Common myeloid progenitor, CD34-positive (primary cell): ENCODE measurements around the gene CXCL12.

Experiments used
- CTCF ChIA-PET: fragments of 350-600 bp; sonication (Branson Sonifier 250); formaldehyde crosslinking; loops from one replicate; lab custom pipeline; 2021; ENCODE audit warnings: antibody characterized with exemption; lab: Charles Lee
- POLR2A ChIA-PET: fragments of 350-600 bp; sonication (Branson Sonifier 250); formaldehyde crosslinking; loops from one replicate; lab custom pipeline; 2021; ENCODE audit warnings: antibody characterized with exemption; lab: Charles Lee
- DNase-seq, 3 donors: peaks; one replicate each; pipeline versions ENCODE4 v3.0.0 to v3.0.0-alpha.2; 2013
- H3K27ac ChIP-seq, 2 experiments: 1 replicate in 1 of 2; 2 replicates in 1 of 2; pipeline ENCODE4 v1.7.0; 2013; ENCODE audit warnings: inconsistent platforms in 2 of 2, low read length in 2 of 2, mild to moderate bottlenecking in 2 of 2, low read depth in 1 of 2, moderate library complexity in 1 of 2; ENCODE audit not compliant: severe bottlenecking in 2 of 2, insufficient read depth in 1 of 2, poor library complexity in 1 of 2
- H3K27me3 ChIP-seq, 5 experiments: replicated peaks in 2 of 5; 1 replicate in 3 of 5; 2 replicates in 2 of 5; pipeline versions ENCODE4 v1.6.1 to v1.7.0; 2013; ENCODE audit warnings: low read length in 4 of 5, mild to moderate bottlenecking in 2 of 5, moderate library complexity in 2 of 5, inconsistent platforms in 1 of 5; ENCODE audit not compliant: insufficient read depth in 5 of 5, control insufficient read depth in 4 of 5
- H3K36me3 ChIP-seq, 4 experiments: 1 replicate in 2 of 4; 2 replicates in 2 of 4; pipeline versions ENCODE4 v1.6.1 to v1.7.0; 2013; ENCODE audit warnings: low read length in 3 of 4, control low read depth in 1 of 4, mild to moderate bottlenecking in 1 of 4; ENCODE audit not compliant: control insufficient read depth in 4 of 4, insufficient read depth in 4 of 4
- H3K4me1 ChIP-seq, 4 experiments: 1 replicate in 3 of 4; 2 replicates in 1 of 4; pipeline versions ENCODE4 v1.6.1 to v1.7.1; 2013; ENCODE audit warnings: low read length in 3 of 4, mild to moderate bottlenecking in 3 of 4, control low read depth in 1 of 4, inconsistent platforms in 1 of 4, moderate library complexity in 1 of 4; ENCODE audit not compliant: control insufficient read depth in 4 of 4, insufficient read depth in 4 of 4; ENCODE audit errors: control extremely low read depth in 1 of 4
- H3K4me3 ChIP-seq, 7 experiments: 1 replicate in 4 of 7; 2 replicates in 3 of 7; pipeline versions ENCODE4 v1.5.1 to v1.7.0; 2013; ENCODE audit warnings: mild to moderate bottlenecking in 7 of 7, low read length in 6 of 7, moderate library complexity in 6 of 7, inconsistent platforms in 2 of 7, low read depth in 2 of 7, control low read depth in 1 of 7; ENCODE audit not compliant: insufficient read depth in 4 of 7, control insufficient read depth in 1 of 7; ENCODE audit errors: extremely low read depth in 1 of 7
- H3K9me3 ChIP-seq, 5 experiments: 1 replicate in 4 of 5; 2 replicates in 1 of 5; pipeline versions ENCODE4 v1.6.1 to v1.7.1; 2013; ENCODE audit warnings: low read length in 4 of 5, mild to moderate bottlenecking in 2 of 5, inconsistent platforms in 1 of 5, low read depth in 1 of 5, moderate library complexity in 1 of 5; ENCODE audit not compliant: control insufficient read depth in 4 of 5, insufficient read depth in 2 of 5; ENCODE audit errors: control extremely low read depth in 1 of 5
- WGBS: methylation state at CpG from one replicate; pipeline ENCODE4 v1.1.5; 2013; ENCODE audit not compliant: insufficient coverage; 5-methylcytosine and 5-hydroxymethylcytosine counted together

CXCL12 gene

DNA sequence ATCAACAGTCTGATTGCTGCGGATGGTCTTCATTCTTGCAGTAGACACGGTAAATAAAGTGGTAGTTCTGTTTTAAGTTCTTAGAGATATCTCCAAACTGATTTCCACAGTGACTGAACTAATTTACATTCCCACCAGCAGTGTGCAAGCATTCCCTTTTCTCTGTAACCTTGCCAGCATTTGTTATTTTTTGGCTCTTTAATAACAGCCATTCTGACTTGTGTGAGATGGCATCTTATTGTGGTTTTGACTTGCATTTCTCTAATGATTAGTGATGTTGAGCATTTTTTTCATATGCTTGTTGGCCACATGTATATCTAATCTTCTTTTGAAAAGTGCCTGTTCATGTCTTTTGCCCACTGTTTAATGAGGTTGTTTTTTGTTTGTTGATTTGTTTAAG lies 30.2 kb upstream of the CXCL12 start:
- POLR2A ChIA-PET = no interaction called here

DNA sequence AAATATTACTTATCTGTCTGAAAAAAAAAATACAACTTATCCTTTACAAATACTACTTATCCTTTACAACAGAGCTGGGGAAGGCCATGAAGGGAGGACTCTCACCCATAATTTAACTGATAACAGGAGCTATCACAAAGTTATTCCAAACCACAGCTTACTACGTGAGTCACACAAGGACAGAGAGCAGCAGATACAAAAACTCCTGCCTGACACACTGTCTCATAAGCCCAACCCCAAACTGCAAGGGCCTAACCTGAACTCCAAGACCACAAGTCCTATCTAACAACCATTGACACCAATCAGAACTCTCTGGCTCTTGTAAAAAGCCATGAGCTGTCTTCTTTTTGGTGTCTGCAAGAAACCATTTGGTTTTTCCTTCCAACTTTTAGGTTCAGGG lies 28.5 kb upstream of the CXCL12 start:
- ChIA-PET POLR2A (no interaction called here), CTCF (no interaction called here)
- H3K27ac ChIP-seq = no peak overlapping the region
- H3K36me3 ChIP-seq = no peaks in the 10 kb centered on the region
- peak in 1 of 3 donors; percentile 10 for DNase-seq
- WGBS = 100% methylated on average over 1 of the region's 1 CpG
- no peaks in the 10 kb centered on the region for H3K27me3 ChIP-seq
- peaks cover 0 to 16% (median 5%) of the 10 kb centered on the region in 5 experiments for H3K9me3 ChIP-seq
- no peak overlapping the region for H3K4me3 ChIP-seq
- H3K4me1 ChIP-seq = peaks cover 0 to 2% (median 0%) of the 10 kb centered on the region in 4 experiments

More for the DNA sequence above, 30.2 kb upstream of the CXCL12 start:
- peaks cover 0 to 16% (median 5%) of the 10 kb centered on the region in 5 experiments for H3K9me3 ChIP-seq
- H3K4me1 ChIP-seq = peaks cover 0 to 4% (median 1%) of the 10 kb centered on the region in 4 experiments
- CTCF ChIA-PET = no interaction called here
- no peak for DNase-seq
- no peak overlapping the region for H3K27ac ChIP-seq
- H3K4me3 ChIP-seq = no peak overlapping the region
- no CpG with 5 or more reads among the region's 2 CpGs for WGBS
- no peaks in the 10 kb centered on the region for H3K36me3 ChIP-seq
- no peaks in the 10 kb centered on the region for H3K27me3 ChIP-seq

DNA sequence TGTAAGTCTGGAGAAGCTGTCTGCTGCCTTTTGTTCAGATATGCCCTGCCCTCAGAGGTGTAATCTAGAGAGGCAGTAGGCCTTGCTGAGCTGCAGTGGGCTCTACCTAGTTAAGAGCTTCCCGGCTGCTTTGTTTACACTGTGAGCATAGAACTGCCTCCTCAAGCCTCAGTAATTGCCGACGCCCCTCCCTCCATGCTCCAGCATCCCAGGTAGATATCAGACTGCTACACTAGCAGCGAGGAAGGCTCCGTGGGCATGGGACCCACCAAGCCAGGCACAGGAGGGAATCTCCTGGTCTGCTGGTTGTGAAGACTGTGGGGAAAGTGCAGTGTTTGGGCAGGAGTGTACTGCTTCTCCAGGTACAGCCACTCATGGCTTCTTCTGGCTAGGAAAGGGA lies 26.4 kb upstream of the CXCL12 start:
- no peak for DNase-seq
- POLR2A ChIA-PET = no interaction called here
- H3K27ac ChIP-seq = no peak overlapping the region

DNA sequence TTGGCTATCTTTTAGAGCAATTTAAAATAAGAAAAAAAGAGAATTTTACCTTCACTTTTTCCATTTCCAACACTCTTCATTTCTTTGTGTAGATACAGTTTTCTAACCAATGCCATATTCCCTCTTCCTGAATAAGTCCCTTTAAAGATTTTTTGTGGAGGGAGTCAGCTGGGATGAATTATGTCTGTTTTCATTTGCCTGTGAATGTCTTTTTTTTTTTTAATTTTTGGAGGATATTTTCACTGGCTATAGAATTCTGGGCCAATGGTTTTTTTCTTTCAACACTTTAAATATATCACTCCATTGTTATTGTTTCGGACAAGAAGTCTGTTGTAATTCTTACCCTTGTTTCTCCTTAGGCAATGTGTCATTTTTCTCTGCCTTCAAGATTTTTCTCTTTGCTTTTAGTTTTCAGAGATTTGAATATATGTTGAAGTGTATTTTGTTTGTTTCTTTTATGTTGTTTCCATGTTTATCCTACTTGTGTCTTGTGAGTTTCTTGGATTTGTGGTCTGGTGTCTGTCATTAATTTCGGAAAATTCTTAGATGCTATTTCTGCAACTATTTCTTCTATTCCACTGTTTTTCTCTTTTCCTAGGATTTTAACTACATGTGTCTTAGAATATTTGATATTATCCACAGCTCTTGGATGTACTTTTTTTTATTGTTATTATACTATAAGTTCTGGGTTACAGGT lies 20.0 kb upstream of the CXCL12 start:
- no peaks in the 10 kb centered on the region for H3K36me3 ChIP-seq
- H3K9me3 ChIP-seq = no peaks in the 10 kb centered on the region
- no CpG with 5 or more reads among the region's 2 CpGs for WGBS
- H3K4me3 ChIP-seq = no peak overlapping the region
- no peaks in the 10 kb centered on the region for H3K4me1 ChIP-seq
- ChIA-PET CTCF (no interaction called here), POLR2A (no interaction called here)
- DNase-seq = no peak
- peaks cover 0 to 16% (median 2%) of the 10 kb centered on the region in 5 experiments for H3K27me3 ChIP-seq
- H3K27ac ChIP-seq = no peak overlapping the region

More for the DNA sequence above, 26.4 kb upstream of the CXCL12 start:
- H3K9me3 ChIP-seq = peaks cover 0 to 16% (median 5%) of the 10 kb centered on the region in 5 experiments
- no peaks in the 10 kb centered on the region for H3K4me1 ChIP-seq
- CTCF ChIA-PET = no interaction called here
- H3K4me3 ChIP-seq = no peak overlapping the region
- H3K36me3 ChIP-seq = no peaks in the 10 kb centered on the region
- H3K27me3 ChIP-seq = no peaks in the 10 kb centered on the region
- WGBS = 100% methylated on average over 4 of the region's 5 CpGs

DNA sequence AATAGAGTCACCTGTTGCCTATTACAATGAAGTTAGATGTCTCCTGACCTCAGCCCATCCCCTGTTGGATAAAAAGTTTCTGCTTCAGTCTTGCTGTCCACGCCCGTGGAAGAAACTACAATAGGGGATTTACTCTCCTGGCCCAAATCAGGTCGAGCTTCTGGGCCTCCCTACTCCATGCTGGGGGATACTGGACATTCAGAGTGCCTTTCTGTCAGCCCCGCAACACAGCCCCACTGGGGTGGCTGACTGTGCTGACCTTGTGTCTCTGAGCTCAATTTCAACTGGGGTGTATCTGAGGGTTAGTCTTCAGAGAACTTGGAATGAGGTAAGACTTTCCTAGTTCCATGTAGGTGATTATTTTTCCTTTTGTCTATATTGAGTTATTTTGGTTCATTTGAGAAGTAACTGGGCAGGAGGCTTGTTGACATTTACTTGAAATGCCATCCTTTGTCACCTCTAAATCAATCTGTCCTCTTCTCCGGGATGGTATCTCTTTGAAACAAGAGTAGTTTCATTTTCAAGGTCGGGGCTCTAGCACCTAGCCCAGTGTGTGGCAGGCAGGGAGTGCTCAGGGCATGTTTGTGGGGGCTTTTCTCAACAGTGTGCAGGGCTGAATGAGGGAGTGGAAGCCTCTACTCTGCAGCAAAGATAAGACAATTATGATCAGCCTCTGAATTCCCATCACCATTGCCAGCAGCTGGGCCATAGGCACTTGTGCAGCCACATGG lies 17.7 kb upstream of the CXCL12 start:
- CTCF ChIA-PET = no interaction called here
- Histone ChIP-seq H3K27ac (no peak overlapping the region), H3K36me3 (no peaks in the 10 kb centered on the region), H3K9me3 (no peaks in the 10 kb centered on the region), H3K27me3 (peaks cover 0 to 37% (median 5%) of the 10 kb centered on the region in 5 experiments), H3K4me1 (no peaks in the 10 kb centered on the region), H3K4me3 (no peak overlapping the region)
- POLR2A ChIA-PET = interaction anchor here (0.6 kb wide), 1 partner anchor 62 kb away, joined by 3 read pairs; no protein-coding TSS in a partner anchor
- 93% methylated on average over 6 of the region's 6 CpGs for WGBS
- no peak for DNase-seq

DNA sequence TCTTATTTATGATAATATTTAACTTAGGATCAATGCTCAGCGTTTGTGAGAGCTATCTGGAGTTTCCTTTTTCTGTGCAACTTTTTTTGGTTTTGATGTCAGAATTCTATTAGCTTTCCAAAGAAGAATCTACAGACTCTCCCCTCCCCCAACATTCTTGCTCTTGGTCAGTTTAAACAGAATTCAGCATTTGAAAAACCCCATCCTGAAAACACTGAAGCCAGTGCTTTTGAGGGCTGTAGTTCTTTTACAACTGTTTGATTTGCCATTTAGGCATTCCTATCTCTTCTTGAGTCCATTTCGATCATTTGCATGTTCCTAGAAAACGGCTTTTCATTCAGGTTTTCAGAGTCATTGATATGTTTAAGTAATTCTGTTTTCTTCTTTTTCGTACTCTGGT lies 15.6 kb upstream of the CXCL12 start:
- WGBS = 100% methylated on average over 1 of the region's 4 CpGs
- Histone ChIP-seq H3K36me3 (no peaks in the 10 kb centered on the region), H3K4me1 (no peaks in the 10 kb centered on the region), H3K4me3 (no peak overlapping the region), H3K27me3 (peaks cover 0 to 47% (median 5%) of the 10 kb centered on the region in 5 experiments), H3K9me3 (no peaks in the 10 kb centered on the region), H3K27ac (no peak overlapping the region)
- ChIA-PET POLR2A (no interaction called here), CTCF (interaction anchor here (1.1 to 1.4 kb wide), 2 partner anchors 14 to 58 kb away, joined by 3 read pairs; no protein-coding TSS in a partner anchor)
- no peak for DNase-seq
